HG03469 (cell line): Measurements from ENCODE around the gene AKR1D1.
"Not testable (repeated sequence)": the region's sequence is repeated elsewhere in the genome, so short reads cannot be mapped to it uniquely, and the experiment has no call there.

Source experiments
- ATAC-seq: cut with Tn5 transposase; IDR thresholded peaks from one replicate; pipeline ENCODE4 v1.9.1; 2021; ENCODE audit warnings: mild to moderate bottlenecking, moderate library complexity, moderate number of reproducible peaks; ENCODE audit not compliant: unreplicated experiment

AKR1D1 gene

GRCh38 chr7:138072726-138073125, 3.5 kb upstream of the AKR1D1 start:
- ATAC-seq, result no peak

- ATAC-seq, result no peak
Observed at GRCh38 chr7:138074121-138074520, 2.1 kb upstream of the AKR1D1 start.

- ATAC-seq, result no peak
Observed at GRCh38 chr7:138074540-138074939, 1.7 kb upstream of the AKR1D1 start.

GRCh38 chr7:138075350-138075749, 909 bp upstream of the AKR1D1 start:
- no peak for ATAC-seq

- not testable (repeated sequence) for ATAC-seq
Observed at GRCh38 chr7:138075786-138076185, 473 bp upstream of the AKR1D1 start.

- no peak for ATAC-seq
Observed at GRCh38 chr7:138077809-138078208, 1.6 kb downstream of the AKR1D1 start.

GRCh38 chr7:138079137-138079536, 2.9 kb downstream of the AKR1D1 start:
- ATAC-seq, result no peak

- no peak for ATAC-seq
Observed at GRCh38 chr7:138081868-138082267, 5.6 kb downstream of the AKR1D1 start.

GRCh38 chr7:138083859-138084258, 7.6 kb downstream of the AKR1D1 start:
- no peak for ATAC-seq

- ATAC-seq, result no peak
Observed at GRCh38 chr7:138086563-138087270, 10.5 kb downstream of the AKR1D1 start.

- ATAC-seq, result no peak
Observed at GRCh38 chr7:138089080-138089901, 13.0 kb downstream of the AKR1D1 start.

- ATAC-seq, result peak; percentile 80
Observed at GRCh38 chr7:138091032-138091431, 14.8 kb downstream of the AKR1D1 start.

GRCh38 chr7:138091840-138092239, 15.6 kb downstream of the AKR1D1 start:
- not testable (repeated sequence) for ATAC-seq

- ATAC-seq, result no peak
Observed at GRCh38 chr7:138092486-138093028, 16.3 kb downstream of the AKR1D1 start.

GRCh38 chr7:138095972-138096935, 20.0 kb downstream of the AKR1D1 start:
- ATAC-seq, result no peak

GRCh38 chr7:138097064-138097741, 20.9 kb downstream of the AKR1D1 start:
- peak; percentile 44 for ATAC-seq

- ATAC-seq, result no peak
Observed at GRCh38 chr7:138099813-138100212, 23.6 kb downstream of the AKR1D1 start.

- no peak for ATAC-seq
Observed at GRCh38 chr7:138105221-138105620, 29.0 kb downstream of the AKR1D1 start.

GRCh38 chr7:138115047-138115446, 38.8 kb downstream of the AKR1D1 start:
- no peak for ATAC-seq

GRCh38 chr7:138116141-138116540, 39.9 kb downstream of the AKR1D1 start:
- no peak for ATAC-seq
